K562 (cell line): ENCODE data around the gene RNF227. TPM values are rescaled to one million over a fixed set of nuclear protein-coding genes. Genes with fewer than 3 reads are reported as not detected.

Source experiments
- ATAC-seq: fragments of 200-7000 bp; cut with Tn5 transposase; 3 replicates; pipeline ENCODE4 v1.9.1; 2020; ENCODE audit warnings: moderate library complexity
- BruUV-seq: library from RNA; stranded (reverse); fragments of 400-500 nt; replicated peaks from 2 replicates; lab custom pipeline; 2021; lab: Mats Ljungman, UMichigan
- CTCF ChIA-PET: fragments of 300-600 bp; formaldehyde crosslinking; extraction: SDS; loops from one replicate; lab custom pipeline; 2021; ENCODE audit warnings: low intra/inter-chr PET ratio; lab: Yijun Ruan, JAX
- POLR2A ChIA-PET: fragments of 300-600, 350-650 bp; sonication (Branson Sonifier 250); formaldehyde crosslinking; extraction: SDS; loops from one replicate; lab custom pipeline; 2021; ENCODE audit warnings: antibody characterized with exemption, inconsistent platforms; lab: Yijun Ruan, JAX
- DNase-seq, 4 experiments: peaks; one replicate each; pipeline versions ENCODE4 v3.0.0 to v3.0.0-alpha.2; 2011 to 2018; ENCODE audit warnings: low spot score in 3 of 4, mixed read lengths in 3 of 4; ENCODE audit errors: extremely low read depth in 1 of 4
- FAIRE-seq: peaks from 2 replicates; lab custom pipeline; 2011; peaks lifted over from hg19 to GRCh38; lab: Jason Lieb, UNC
- H2AFZ ChIP-seq: 2 replicates; pipeline ENCODE4 v1.6.0; 2011; ENCODE audit warnings: low read depth, low read length, control low read depth, inconsistent platforms
- H3K27ac ChIP-seq: fragments of 200-600 bp; 3 replicates; pipeline ENCODE4 v1.8.0; 2011; ENCODE audit warnings: low read depth, mild to moderate bottlenecking, control low read depth, inconsistent platforms, low read length, moderate library complexity, mixed read lengths; ENCODE audit errors: extremely low read depth
- H3K27me3 ChIP-seq, 2 experiments: fragments of 300-600 bp in 1 of 2; 2 replicates in 1 of 2; 3 replicates in 1 of 2; pipeline versions ENCODE4 v1.6.0 to v1.8.0; 2011; ENCODE audit warnings: inconsistent platforms in 2 of 2, low read length in 2 of 2, mild to moderate bottlenecking in 1 of 2, mixed read lengths in 1 of 2, moderate library complexity in 1 of 2; ENCODE audit not compliant: control insufficient read depth in 2 of 2, insufficient read depth in 2 of 2
- H3K36me3 ChIP-seq: fragments of 300-600 bp; 3 replicates; pipeline ENCODE4 v1.8.0; 2011; ENCODE audit warnings: mild to moderate bottlenecking, low read length, inconsistent platforms; ENCODE audit not compliant: control insufficient read depth, insufficient read depth
- H3K4me1 ChIP-seq, 2 experiments: fragments of 200-600 bp in 1 of 2; replicated peaks in 1 of 2; 2 replicates in 1 of 2; 3 replicates in 1 of 2; pipeline versions ENCODE4 v1.5.1 to v1.8.0; 2011; ENCODE audit warnings: inconsistent platforms in 2 of 2, low read length in 2 of 2, mild to moderate bottlenecking in 1 of 2, mixed read lengths in 1 of 2, moderate library complexity in 1 of 2; ENCODE audit not compliant: control insufficient read depth in 2 of 2, insufficient read depth in 2 of 2
- H3K4me2 ChIP-seq: 2 replicates; pipeline ENCODE4 v1.6.1; 2011; ENCODE audit warnings: low read length, control low read depth, inconsistent platforms, mixed read lengths; ENCODE audit not compliant: insufficient read depth
- H3K4me3 ChIP-seq: fragments of 200-600 bp; sonication (generic), shearing (Covaris generic); 2 replicates; pipeline ENCODE4 v1.5.1; 2016; ENCODE audit warnings: control low read depth, inconsistent platforms
- H3K79me2 ChIP-seq: fragments of 200-600 bp; 3 replicates; pipeline ENCODE4 v1.8.0; 2011; ENCODE audit warnings: low read length, inconsistent platforms; ENCODE audit not compliant: control insufficient read depth, insufficient read depth
- H3K9ac ChIP-seq, 2 experiments: 2 replicates each; pipeline versions ENCODE4 v1.6.0 to v1.6.1; 2011; ENCODE audit warnings: low read depth in 2 of 2, low read length in 2 of 2, control low read depth in 1 of 2, inconsistent platforms in 1 of 2, mild to moderate bottlenecking in 1 of 2, mixed read lengths in 1 of 2; ENCODE audit not compliant: insufficient read depth in 1 of 2
- H3K9me1 ChIP-seq: one replicate; pipeline ENCODE4 v1.6.0; 2011; ENCODE audit warnings: inconsistent platforms, mild to moderate bottlenecking, low read length, moderate library complexity; ENCODE audit not compliant: control insufficient read depth, insufficient read depth
- H3K9me3 ChIP-seq: replicated peaks from 2 replicates; pipeline ENCODE4 v1.5.1; 2011; ENCODE audit warnings: low read depth, low read length, inconsistent platforms; ENCODE audit not compliant: control insufficient read depth, insufficient read depth
- H4K20me1 ChIP-seq: replicated peaks from 2 replicates; pipeline ENCODE4 v1.6.1; 2011; ENCODE audit warnings: low read length, inconsistent platforms, mixed read lengths; ENCODE audit not compliant: control insufficient read depth, insufficient read depth
- BCOR ChIP-seq: fragments of 450-650 bp; IDR thresholded peaks from 2 replicates; pipeline ENCODE4 v1.6.1; 2016
- CHCHD3 ChIP-seq: fragments of 250-450 bp; sonication (Bioruptor Pico); IDR thresholded peaks from 2 replicates; pipeline ENCODE4 v2.1.2; 2022; ENCODE audit warnings: mild to moderate bottlenecking
- GATAD2A ChIP-seq: fragments of 450-650 bp; IDR thresholded peaks from 2 replicates; pipeline ENCODE4 v1.6.1; 2017
- GTF2E2 ChIP-seq: fragments of 200-800 bp; sonication (Bioruptor generic); IDR thresholded peaks from 2 replicates; pipeline ENCODE4 v1.6.1; 2016; ENCODE audit warnings: missing genetic modification characterization, missing compliant biosample characterization
- HSF4 ChIP-seq: fragments of 250-450 bp; sonication (Bioruptor Pico); IDR thresholded peaks from 2 replicates; pipeline ENCODE4 v2.1.2; 2022; ENCODE audit warnings: mild to moderate bottlenecking, moderate library complexity, borderline replicate concordance
- PRMT5 ChIP-seq: sonication (generic); formaldehyde crosslinking; IDR thresholded peaks from 2 replicates; pipeline ENCODE4 v1.5.0; 2020; ENCODE audit warnings: missing genetic modification reagents
- WGBS: fragments of 100-300 bp; shearing (Covaris generic); methylation state at CpG from one replicate; pipeline ENCODE4 v1.1.6; 2016; ENCODE audit warnings: low coverage, mixed read lengths; ENCODE audit not compliant: insufficient coverage; ENCODE audit errors: missing lambda C conversion rate; 5-methylcytosine and 5-hydroxymethylcytosine counted together
- in situ Hi-C: fragments of 300-500 bp; cut with MboI; formaldehyde crosslinking; loops from 4 replicates; pipeline ENCODE4 v1.15.0; 2018; ENCODE audit warnings: inconsistent platforms, mixed read lengths
- intact Hi-C: fragments of 100-400 bp; cut with micrococcal nuclease; formaldehyde crosslinking; loops from 2 replicates; pipeline ENCODE4 v1.14.2; 2022
- polyA plus RNA-seq, 8 experiments: library from polyadenylated mRNA; depleted of rRNA in 4 of 8; stranded (reverse) in 5 of 8; unstranded in 3 of 8; fragments of >200 nt; fragmentation: Nextera tagmentation in 2 of 8; fragmentation: Illumina TruSeq in 1 of 8; extraction: Ambion mirVana in 2 of 8; extraction: Trizol in 1 of 8; gene quantifications; 2 replicates each; pipeline versions ENCODE4 v1.2.1 to v1.2.3, GENCODE V29; 2011 to 2014; ENCODE audit warnings: inconsistent platforms in 1 of 8, missing spikeins in 1 of 8
- total RNA-seq, 7 experiments: library from RNA; depleted of rRNA in 6 of 7; stranded (reverse); fragments of >200 nt in 6 of 7; fragmentation: Illumina TruSeq in 2 of 7; extraction: Trizol in 2 of 7; gene quantifications; 2 replicates each; pipeline versions ENCODE4 v1.2.1 to v1.2.3, GENCODE V29; 2011 to 2021; ENCODE audit warnings: low replicate concordance in 1 of 7
- TF ChIP-seq, protein P1 (sequence below): fragments of 450-650 bp; IDR thresholded peaks from one replicate; pipeline ENCODE4 v1.6.1; 2018; ENCODE audit warnings: mild to moderate bottlenecking, moderate library complexity; ENCODE audit not compliant: partially characterized antibody
- TF ChIP-seq, protein P2 (sequence below): IDR thresholded peaks from 3 replicates; pipeline ENCODE4 v1.6.1; 2011; ENCODE audit warnings: borderline replicate concordance, mild to moderate bottlenecking; ENCODE audit not compliant: insufficient read length, insufficient read depth
- TF ChIP-seq, protein P3 (sequence below): sonication (generic); formaldehyde crosslinking; IDR thresholded peaks from 2 replicates; pipeline ENCODE4 v1.8.0; 2022; ENCODE audit warnings: mild to moderate bottlenecking, missing genetic modification reagents

The RNF227 gene
- total and polyA plus RNA-seq, 9 of the 15 experiments (the other 6 are each of a cell fraction or from before 2014, with no cell fraction given): 1.1 to 6.7 (median 2.3) TPM

DNA sequence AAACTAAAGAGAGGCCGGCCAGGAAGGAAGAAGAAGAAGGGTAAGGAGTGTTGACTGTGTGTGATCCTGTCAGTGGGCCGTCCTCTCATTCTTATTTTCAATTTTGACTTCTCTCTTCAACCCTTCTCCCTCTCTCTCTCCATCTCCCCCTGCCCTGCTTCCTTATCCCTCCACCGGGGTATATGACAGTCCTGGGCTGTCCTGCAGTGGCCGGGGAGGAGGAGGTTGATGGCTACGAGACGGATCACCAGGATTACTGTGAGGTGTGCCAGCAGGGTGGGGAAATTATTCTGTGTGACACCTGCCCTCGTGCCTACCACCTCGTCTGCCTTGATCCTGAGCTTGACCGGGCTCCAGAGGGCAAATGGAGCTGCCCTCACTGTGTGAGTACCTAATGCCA is 21.9 kb downstream of the RNF227 start:
- peaks cover 3% of the 10 kb centered on the region; the same call in 1 of the 3 replicates for H3K79me2 ChIP-seq
- no peaks in the 10 kb centered on the region for H3K9me3 ChIP-seq
- no peak overlapping the region for H3K4me2 ChIP-seq
- ATAC-seq (no peak), FAIRE-seq (no peak), DNase-seq (no peak)
- no peaks in the 10 kb centered on the region for H3K27me3 ChIP-seq
- H3K27ac ChIP-seq: no peak overlapping the region
- H3K36me3 ChIP-seq: peaks cover 60% of the 10 kb centered on the region
- WGBS: 76% methylated on average over 7 of the region's 9 CpGs
- intact Hi-C loops: loop anchor here (10.0 kb wide), 1 partner anchor 59 kb away; the partner anchor contains the start of gene KDM6B
- no peaks in the 10 kb centered on the region for H3K9me1 ChIP-seq
- in situ Hi-C loops: no loop called here
- POLR2A ChIA-PET: interaction anchor here (0.7 kb wide), 1 partner anchor 851 kb away, joined by 4 read pairs; no protein-coding TSS in a partner anchor
- no peak overlapping the region for H3K9ac ChIP-seq
- H2AFZ ChIP-seq: no peak overlapping the region
- TSS peak; percentile 67 for BruUV-seq
- H3K4me1 ChIP-seq: peaks cover under 1 to 2% of the 10 kb centered on the region in 2 experiments; a peak in 3 of 5 replicates
- H3K4me3 ChIP-seq: no peak overlapping the region
- H4K20me1 ChIP-seq: no peaks in the 10 kb centered on the region
- CTCF ChIA-PET: interaction anchor here (1.2 kb wide), 1 partner anchor 31 kb away, joined by 3 read pairs; no protein-coding TSS in a partner anchor
- TF ChIP-seq GTF2E2 (tag): no peak

DNA sequence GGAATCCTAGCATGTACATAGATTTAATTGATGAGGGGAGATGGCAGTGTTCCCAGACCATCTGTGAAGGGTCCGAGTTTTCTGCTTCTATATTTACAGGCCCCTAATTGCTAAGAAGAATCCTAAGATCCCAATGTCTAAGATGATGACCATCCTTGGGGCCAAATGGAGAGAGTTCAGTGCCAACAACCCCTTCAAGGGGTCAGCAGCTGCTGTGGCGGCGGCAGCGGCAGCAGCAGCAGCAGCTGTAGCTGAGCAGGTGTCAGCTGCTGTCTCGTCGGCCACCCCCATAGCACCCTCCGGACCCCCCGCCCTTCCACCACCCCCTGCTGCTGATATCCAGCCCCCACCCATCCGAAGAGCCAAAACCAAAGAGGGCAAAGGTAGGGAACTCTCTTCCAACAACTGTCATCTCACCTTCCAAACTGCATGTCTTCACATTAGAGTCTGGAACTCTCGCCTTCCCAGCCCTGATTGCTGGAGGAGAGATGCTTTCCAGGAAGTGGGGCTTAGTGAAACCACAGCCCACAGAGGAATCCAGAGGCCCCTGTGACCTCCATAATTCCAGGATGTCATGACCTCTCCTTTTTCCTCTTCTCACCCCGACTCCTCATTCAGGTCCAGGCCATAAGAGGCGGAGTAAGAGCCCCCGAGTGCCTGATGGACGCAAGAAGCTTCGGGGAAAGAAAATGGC is 22.8 kb downstream of the RNF227 start:
- ChIA-PET POLR2A (interaction anchor here (0.7 kb wide), 1 partner anchor 850 kb away, joined by 4 read pairs; no protein-coding TSS in a partner anchor), CTCF (interaction anchor here (1.2 kb wide), 1 partner anchor 31 kb away, joined by 3 read pairs; no protein-coding TSS in a partner anchor)
- WGBS: 84% methylated on average over 6 of the region's 15 CpGs
- H4K20me1 ChIP-seq: no peaks in the 10 kb centered on the region; the same call in 1 of the 2 replicates
- in situ Hi-C loops: no loop called here
- H2AFZ ChIP-seq: no peak overlapping the region
- H3K36me3 ChIP-seq: peaks cover 51% of the 10 kb centered on the region
- no peak overlapping the region for H3K9ac ChIP-seq
- FAIRE-seq (no peak), DNase-seq (no peak), ATAC-seq (no peak)
- peaks cover 8 to 11% of the 10 kb centered on the region in 2 experiments; a peak in 4 of 5 replicates for H3K4me1 ChIP-seq
- no peaks in the 10 kb centered on the region for H3K9me1 ChIP-seq
- H3K27me3 ChIP-seq: no peaks in the 10 kb centered on the region
- H3K4me2 ChIP-seq: no peak overlapping the region
- H3K4me3 ChIP-seq: no peak overlapping the region
- peaks cover 12% of the 10 kb centered on the region for H3K79me2 ChIP-seq
- BruUV-seq: no TSS peak
- no peak overlapping the region for H3K27ac ChIP-seq
- intact Hi-C loops: loop anchor here (10.0 kb wide), 1 partner anchor 59 kb away; the partner anchor contains the start of gene KDM6B
- no peaks in the 10 kb centered on the region for H3K9me3 ChIP-seq
- TF ChIP-seq, protein P1, sequence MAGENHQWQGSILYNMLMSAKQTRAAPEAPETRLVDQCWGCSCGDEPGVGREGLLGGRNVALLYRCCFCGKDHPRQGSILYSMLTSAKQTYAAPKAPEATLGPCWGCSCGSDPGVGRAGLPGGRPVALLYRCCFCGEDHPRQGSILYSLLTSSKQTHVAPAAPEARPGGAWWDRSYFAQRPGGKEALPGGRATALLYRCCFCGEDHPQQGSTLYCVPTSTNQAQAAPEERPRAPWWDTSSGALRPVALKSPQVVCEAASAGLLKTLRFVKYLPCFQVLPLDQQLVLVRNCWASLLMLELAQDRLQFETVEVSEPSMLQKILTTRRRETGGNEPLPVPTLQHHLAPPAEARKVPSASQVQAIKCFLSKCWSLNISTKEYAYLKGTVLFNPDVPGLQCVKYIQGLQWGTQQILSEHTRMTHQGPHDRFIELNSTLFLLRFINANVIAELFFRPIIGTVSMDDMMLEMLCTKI: no peak
- TF ChIP-seq GATAD2A (no peak), PRMT5 (CRISPR knock-in tag) (no peak), HSF4 (CRISPR knock-in tag) (no peak), BCOR (no peak), CHCHD3 (CRISPR knock-in tag) (no peak)
- TF ChIP-seq, protein P2, sequence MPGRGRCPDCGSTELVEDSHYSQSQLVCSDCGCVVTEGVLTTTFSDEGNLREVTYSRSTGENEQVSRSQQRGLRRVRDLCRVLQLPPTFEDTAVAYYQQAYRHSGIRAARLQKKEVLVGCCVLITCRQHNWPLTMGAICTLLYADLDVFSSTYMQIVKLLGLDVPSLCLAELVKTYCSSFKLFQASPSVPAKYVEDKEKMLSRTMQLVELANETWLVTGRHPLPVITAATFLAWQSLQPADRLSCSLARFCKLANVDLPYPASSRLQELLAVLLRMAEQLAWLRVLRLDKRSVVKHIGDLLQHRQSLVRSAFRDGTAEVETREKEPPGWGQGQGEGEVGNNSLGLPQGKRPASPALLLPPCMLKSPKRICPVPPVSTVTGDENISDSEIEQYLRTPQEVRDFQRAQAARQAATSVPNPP: no peak
- TF ChIP-seq, protein P3, sequence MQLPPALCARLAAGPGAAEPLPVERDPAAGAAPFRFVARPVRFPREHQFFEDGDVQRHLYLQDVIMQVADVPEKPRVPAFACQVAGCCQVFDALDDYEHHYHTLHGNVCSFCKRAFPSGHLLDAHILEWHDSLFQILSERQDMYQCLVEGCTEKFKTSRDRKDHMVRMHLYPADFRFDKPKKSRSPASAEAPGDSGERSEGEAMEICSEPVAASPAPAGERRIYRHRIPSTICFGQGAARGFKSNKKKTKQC (CRISPR knock-in tag): no peak
